ENCODE measurements around the gene NTN5.
"Not testable (repeated sequence)": the region's sequence is repeated elsewhere in the genome, so short reads cannot be mapped to it uniquely, and the experiment has no call there.

Gene NTN5

DNA sequence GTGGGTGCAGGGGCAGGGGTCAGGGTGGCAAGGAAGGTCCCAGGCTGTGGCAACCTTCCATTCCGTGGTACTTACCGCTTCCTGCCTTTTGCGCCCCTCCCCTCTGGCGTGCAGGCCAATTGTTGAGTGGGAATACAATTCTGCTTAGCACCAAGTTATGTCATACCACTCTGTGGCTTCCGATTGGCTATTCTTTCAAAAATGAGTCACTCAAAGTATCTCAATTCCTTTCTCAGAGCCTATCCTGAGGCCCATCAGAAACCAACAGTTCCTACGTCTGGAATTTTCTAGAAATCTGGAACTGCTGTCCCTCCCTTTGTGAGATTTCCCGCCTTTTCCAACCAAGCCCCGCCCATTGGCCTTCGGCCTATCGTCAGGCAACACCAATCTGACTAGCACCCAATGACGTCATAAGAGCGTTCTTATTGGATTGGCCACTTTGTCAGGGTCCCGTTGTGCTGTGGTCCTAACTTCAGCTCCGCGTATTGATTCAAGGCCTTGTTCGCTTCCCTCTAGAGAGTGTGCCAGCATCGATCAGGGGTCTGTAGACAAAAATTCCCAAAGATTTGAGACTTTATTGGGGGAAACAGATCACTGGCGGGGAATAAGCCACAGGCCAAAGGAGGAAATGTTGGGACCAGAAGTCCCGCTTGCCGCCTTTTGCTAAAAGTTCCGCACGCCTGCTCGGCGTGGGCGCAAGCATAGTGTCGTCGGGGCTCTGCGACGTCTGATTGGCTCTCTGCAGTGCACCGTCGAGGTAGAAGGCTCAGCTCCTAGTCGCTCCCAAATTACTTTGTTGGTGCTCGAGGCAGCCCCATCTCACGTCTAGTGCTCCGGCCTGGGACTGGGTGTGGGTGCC lies 11.7 kb downstream of the NTN5 start:
- Histone ChIP-seq H3K9me3 (ENCODE audit: control insufficient read depth, low read length) (no peaks in the 10 kb centered on the region), H3K27me3 (replicated peaks; ENCODE audit: control insufficient read depth, insufficient read depth, low read length, poor library complexity, severe bottlenecking) (no peaks in the 10 kb centered on the region), H3K4me3 (ENCODE audit: insufficient read depth, low read depth, low read length, poor library complexity, severe bottlenecking) (peak overlapping the region; percentile 10), H3K4me1 (ENCODE audit: control insufficient read depth, insufficient read depth, low read length, poor library complexity, severe bottlenecking) (peaks cover 4% of the 10 kb centered on the region), H3K27ac (ENCODE audit: insufficient read depth, low read length, poor library complexity, severe bottlenecking) (peak overlapping the region; percentile 39), H3K36me3 (ENCODE audit: control insufficient read depth, insufficient read depth, low read length) (no peaks in the 10 kb centered on the region)
- peak; percentile 51 to 74 (median 62) for DNase-seq

DNA sequence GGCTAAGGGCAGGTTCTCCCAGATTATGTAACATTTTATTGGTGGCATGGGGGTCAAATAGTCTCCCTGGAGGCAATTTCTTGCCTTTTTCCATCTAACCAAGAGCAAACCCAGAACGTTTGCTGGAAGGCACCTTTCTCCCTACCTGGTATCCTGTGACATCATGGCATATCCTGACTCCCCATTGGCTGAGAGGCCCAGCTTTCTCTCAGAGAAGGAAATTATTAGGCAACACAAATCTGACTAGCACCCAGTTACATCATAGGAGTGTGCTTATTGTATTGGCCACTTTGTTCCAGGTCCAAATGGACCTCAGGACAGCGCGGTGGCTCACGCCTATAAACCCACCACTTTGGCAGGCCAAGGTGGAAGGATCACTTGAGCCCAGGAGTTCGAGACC lies 13.0 kb downstream of the NTN5 start:
- no peak overlapping the region for H3K27ac ChIP-seq (ENCODE audit: insufficient read depth, low read length, poor library complexity, severe bottlenecking)
- H3K4me1 ChIP-seq (ENCODE audit: control insufficient read depth, insufficient read depth, low read length, poor library complexity, severe bottlenecking), result peaks cover 4% of the 10 kb centered on the region
- H3K36me3 ChIP-seq (ENCODE audit: control insufficient read depth, insufficient read depth, low read length), result no peaks in the 10 kb centered on the region
- H3K9me3 ChIP-seq (ENCODE audit: control insufficient read depth, low read length), result no peaks in the 10 kb centered on the region
- H3K27me3 ChIP-seq (replicated peaks; ENCODE audit: control insufficient read depth, insufficient read depth, low read length, poor library complexity, severe bottlenecking), result no peaks in the 10 kb centered on the region
- no peak for DNase-seq
- H3K4me3 ChIP-seq (ENCODE audit: insufficient read depth, low read depth, low read length, poor library complexity, severe bottlenecking), result no peak overlapping the region

DNA sequence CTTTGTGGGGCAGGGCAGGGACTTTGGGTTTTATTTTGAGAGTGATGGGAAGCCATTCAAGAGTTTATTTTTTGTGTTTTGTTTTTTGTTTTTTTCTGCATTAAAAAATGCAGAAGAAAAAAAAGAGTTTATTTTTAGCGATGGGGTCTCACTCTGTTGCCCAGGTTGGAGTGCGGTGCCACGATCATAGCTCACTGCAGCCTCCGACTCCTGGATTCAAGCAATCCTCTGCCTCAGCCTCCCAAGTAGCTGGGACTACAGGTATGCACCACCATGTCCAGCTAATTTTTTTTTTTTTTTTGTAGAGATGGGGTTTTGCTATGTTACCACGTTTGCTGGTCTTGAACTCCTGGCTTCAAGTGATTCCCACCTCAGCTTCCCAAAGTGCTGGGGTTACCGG lies 14.3 kb downstream of the NTN5 start:
- Histone ChIP-seq H3K36me3 (ENCODE audit: control insufficient read depth, insufficient read depth, low read length) (no peaks in the 10 kb centered on the region), H3K4me3 (ENCODE audit: insufficient read depth, low read depth, low read length, poor library complexity, severe bottlenecking) (no peak overlapping the region), H3K27ac (ENCODE audit: insufficient read depth, low read length, poor library complexity, severe bottlenecking) (no peak overlapping the region), H3K27me3 (replicated peaks; ENCODE audit: control insufficient read depth, insufficient read depth, low read length, poor library complexity, severe bottlenecking) (no peaks in the 10 kb centered on the region), H3K4me1 (ENCODE audit: control insufficient read depth, insufficient read depth, low read length, poor library complexity, severe bottlenecking) (peaks cover 4% of the 10 kb centered on the region), H3K9me3 (ENCODE audit: control insufficient read depth, low read length) (no peaks in the 10 kb centered on the region)
- DNase-seq, result no peak

DNA sequence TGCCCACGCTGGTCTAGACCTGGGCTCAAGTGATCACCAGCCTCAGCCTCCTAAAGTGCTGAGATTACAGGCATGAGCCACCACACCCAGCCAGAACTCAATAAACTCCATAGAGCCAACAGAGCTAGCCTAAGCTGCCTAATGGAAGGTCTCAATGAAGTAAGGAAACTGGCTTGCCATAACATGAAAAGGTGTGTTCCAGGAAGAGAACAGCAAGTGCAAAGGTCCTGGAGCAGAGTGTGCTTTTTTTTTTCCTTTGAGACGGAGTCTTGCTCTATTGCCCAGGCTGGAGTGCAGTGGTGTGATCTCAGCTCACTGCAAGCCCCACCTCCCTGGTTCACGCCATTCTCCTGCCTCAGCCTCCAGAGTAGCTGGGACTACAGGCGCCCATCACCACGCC lies 15.0 kb downstream of the NTN5 start:
- H3K36me3 ChIP-seq (ENCODE audit: control insufficient read depth, insufficient read depth, low read length); H3K27ac ChIP-seq (ENCODE audit: insufficient read depth, low read length, poor library complexity, severe bottlenecking); H3K9me3 ChIP-seq (ENCODE audit: control insufficient read depth, low read length); H3K4me3 ChIP-seq (ENCODE audit: insufficient read depth, low read depth, low read length, poor library complexity, severe bottlenecking); DNase-seq; H3K27me3 ChIP-seq (replicated peaks; ENCODE audit: control insufficient read depth, insufficient read depth, low read length, poor library complexity, severe bottlenecking); H3K4me1 ChIP-seq (ENCODE audit: control insufficient read depth, insufficient read depth, low read length, poor library complexity, severe bottlenecking): not testable (repeated sequence)

DNA sequence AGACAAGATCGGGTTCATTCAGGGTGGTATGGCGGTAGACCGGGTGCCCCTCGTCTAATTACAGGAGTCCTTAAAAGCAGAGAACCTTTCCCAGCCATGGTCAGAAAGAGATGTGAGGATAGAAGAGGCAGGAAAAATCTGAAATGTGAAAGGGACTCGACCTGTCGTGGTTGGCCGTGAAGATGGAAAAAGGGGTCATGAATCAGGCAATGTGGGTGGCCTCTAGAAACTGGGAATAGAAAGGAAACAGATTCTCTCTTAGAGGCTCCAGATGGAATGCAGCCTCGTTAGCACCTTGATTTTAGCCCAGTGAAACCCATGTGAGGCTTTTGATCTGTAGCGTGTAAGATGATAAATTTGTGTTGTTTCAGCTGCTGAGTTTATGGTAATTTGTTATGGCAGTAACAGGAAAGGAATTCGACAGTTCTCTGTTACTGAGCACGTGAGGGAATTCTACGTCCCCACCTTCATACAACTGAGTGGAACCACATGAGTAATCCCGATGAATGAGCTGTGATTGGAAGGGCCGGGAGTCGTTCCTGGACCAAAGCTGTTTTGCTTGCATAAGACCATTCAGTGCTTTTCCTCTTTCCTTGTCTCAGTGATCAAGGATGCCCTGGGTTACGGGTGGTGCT lies 15.9 kb downstream of the NTN5 start:
- Histone ChIP-seq H3K27me3 (replicated peaks; ENCODE audit: control insufficient read depth, insufficient read depth, low read length, poor library complexity, severe bottlenecking) (no peaks in the 10 kb centered on the region), H3K36me3 (ENCODE audit: control insufficient read depth, insufficient read depth, low read length) (no peaks in the 10 kb centered on the region), H3K9me3 (ENCODE audit: control insufficient read depth, low read length) (no peaks in the 10 kb centered on the region), H3K4me1 (ENCODE audit: control insufficient read depth, insufficient read depth, low read length, poor library complexity, severe bottlenecking) (peaks cover 4% of the 10 kb centered on the region), H3K4me3 (ENCODE audit: insufficient read depth, low read depth, low read length, poor library complexity, severe bottlenecking) (no peak overlapping the region), H3K27ac (ENCODE audit: insufficient read depth, low read length, poor library complexity, severe bottlenecking) (no peak overlapping the region)
- DNase-seq, result no peak

DNA sequence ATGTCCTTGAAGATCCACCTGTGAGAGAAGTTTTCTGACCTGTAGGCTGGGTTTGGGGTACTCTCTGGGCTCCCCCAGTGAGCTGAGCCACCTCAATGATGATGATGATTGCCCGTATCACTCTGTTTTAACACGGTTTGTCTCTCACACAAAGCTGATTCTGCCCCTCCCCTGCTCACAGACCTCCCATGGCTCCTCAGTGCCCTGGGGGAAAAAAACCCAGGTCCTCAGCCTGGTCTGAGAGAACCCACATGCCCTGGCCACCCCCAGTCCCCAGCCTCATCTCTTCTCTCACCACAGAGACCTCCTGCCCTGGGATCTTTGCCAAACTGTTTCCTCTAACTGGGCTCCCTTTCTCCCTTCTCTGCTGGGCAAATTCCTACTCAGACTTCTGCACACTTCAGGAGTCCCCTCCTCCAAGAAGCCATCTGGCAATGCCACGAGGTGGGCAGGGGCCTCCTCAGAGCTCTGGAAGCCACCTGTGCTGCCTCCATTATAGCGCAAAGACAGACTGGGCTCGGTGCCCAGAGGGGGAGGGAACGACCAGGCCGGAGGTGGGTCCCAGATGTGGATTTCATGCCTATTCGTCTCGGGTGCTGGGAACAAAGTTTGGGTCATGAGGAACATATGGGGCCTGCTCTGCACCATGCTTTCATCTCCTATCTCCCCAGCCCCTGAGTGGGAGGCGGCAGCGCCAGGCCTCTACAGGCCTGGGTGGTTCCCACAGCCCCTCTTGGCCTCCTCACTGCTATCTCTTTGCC lies 18.3 kb downstream of the NTN5 start:
- H3K27me3 ChIP-seq (replicated peaks; ENCODE audit: control insufficient read depth, insufficient read depth, low read length, poor library complexity, severe bottlenecking), result no peaks in the 10 kb centered on the region

DNA sequence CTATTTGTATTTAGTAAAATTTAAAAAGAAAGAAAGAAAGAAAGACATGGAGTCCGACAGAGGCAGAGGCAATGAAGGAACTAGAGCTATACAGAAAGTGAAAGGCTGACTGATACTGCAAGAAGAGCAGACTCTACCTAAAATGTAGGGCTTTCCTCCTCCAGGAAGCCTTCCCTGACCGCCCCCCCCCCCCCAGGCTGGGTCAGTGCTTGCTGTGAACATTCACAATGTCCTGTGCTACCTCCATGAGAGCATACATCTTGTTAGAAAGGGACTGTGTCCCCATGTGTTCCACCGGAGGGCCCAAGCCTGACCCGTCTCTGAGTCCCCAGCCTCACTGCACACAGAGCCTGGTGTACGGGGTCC lies 21.2 kb downstream of the NTN5 start:
- Histone ChIP-seq H3K27ac (ENCODE audit: insufficient read depth, low read length, poor library complexity, severe bottlenecking) (no peak overlapping the region), H3K36me3 (ENCODE audit: control insufficient read depth, insufficient read depth, low read length) (no peaks in the 10 kb centered on the region), H3K4me1 (ENCODE audit: control insufficient read depth, insufficient read depth, low read length, poor library complexity, severe bottlenecking) (peaks cover 6% of the 10 kb centered on the region), H3K27me3 (replicated peaks; ENCODE audit: control insufficient read depth, insufficient read depth, low read length, poor library complexity, severe bottlenecking) (no peaks in the 10 kb centered on the region), H3K9me3 (ENCODE audit: control insufficient read depth, low read length) (no peaks in the 10 kb centered on the region), H3K4me3 (ENCODE audit: insufficient read depth, low read depth, low read length, poor library complexity, severe bottlenecking) (no peak overlapping the region)
- DNase-seq, result no peak

More for the DNA sequence above, 18.3 kb downstream of the NTN5 start:
- H3K27ac ChIP-seq (ENCODE audit: insufficient read depth, low read length, poor library complexity, severe bottlenecking), result no peak overlapping the region
- H3K36me3 ChIP-seq (ENCODE audit: control insufficient read depth, insufficient read depth, low read length), result no peaks in the 10 kb centered on the region
- no peaks in the 10 kb centered on the region for H3K4me1 ChIP-seq (ENCODE audit: control insufficient read depth, insufficient read depth, low read length, poor library complexity, severe bottlenecking)
- H3K9me3 ChIP-seq (ENCODE audit: control insufficient read depth, low read length), result no peaks in the 10 kb centered on the region
- DNase-seq, result no peak
- no peak overlapping the region for H3K4me3 ChIP-seq (ENCODE audit: insufficient read depth, low read depth, low read length, poor library complexity, severe bottlenecking)

DNA sequence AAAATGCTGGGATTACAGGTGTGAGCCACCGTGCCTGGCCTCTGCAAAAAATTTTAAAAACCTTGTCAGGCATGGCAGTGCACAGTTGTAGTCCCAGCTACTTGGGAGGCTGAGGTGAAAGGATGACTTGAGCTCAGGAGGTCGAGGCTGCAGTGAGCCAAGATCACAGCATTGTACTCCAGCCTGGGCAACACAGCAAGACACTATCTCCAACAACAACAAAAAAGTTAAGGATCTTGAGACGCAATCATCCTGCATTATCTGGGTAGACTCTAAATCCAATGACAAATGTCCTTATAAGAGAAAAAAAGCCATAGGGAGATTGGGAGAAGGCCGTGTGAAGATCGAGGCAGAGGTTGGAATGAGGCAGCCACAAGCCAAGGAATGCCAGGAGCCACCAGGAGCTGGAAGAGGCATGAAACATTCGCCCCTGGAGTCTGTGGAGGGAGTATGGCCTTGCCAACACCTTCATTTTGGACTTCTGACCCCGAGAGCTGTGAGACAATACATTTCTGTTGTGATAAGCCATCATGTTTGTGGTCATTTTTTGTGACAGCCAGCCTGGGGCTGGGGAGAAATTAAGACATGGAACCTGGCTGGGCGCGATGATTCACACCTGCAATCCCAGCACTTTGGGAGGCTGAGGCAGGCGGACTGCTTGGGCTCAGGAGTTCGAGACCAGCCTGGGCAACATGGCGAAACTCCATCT lies 21.7 kb downstream of the NTN5 start:
- Histone ChIP-seq H3K4me1 (ENCODE audit: control insufficient read depth, insufficient read depth, low read length, poor library complexity, severe bottlenecking) (peaks cover 9% of the 10 kb centered on the region), H3K4me3 (ENCODE audit: insufficient read depth, low read depth, low read length, poor library complexity, severe bottlenecking) (no peak overlapping the region), H3K9me3 (ENCODE audit: control insufficient read depth, low read length) (no peaks in the 10 kb centered on the region), H3K27ac (ENCODE audit: insufficient read depth, low read length, poor library complexity, severe bottlenecking) (no peak overlapping the region), H3K36me3 (ENCODE audit: control insufficient read depth, insufficient read depth, low read length) (no peaks in the 10 kb centered on the region), H3K27me3 (replicated peaks; ENCODE audit: control insufficient read depth, insufficient read depth, low read length, poor library complexity, severe bottlenecking) (no peaks in the 10 kb centered on the region)
- DNase-seq, result no peak

DNA sequence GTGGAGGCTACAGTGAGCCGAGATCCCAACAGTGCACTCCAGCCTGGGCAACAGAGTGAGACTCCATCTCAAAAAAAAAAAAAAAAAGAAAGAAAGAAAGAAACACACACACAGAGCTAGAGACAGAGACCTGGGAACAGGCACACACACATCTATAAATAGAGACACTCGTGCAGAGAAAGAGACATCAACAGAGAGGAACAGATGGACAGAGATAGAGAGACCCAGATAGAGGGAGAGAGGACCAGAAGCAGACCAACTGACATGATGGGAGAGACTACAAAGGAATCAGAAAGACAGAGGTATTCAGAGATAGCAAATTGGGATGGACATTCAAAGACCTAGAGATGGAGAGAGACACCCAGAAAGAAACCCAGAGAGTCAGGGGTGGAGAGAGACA lies 24.7 kb downstream of the NTN5 start:
- Histone ChIP-seq H3K9me3 (ENCODE audit: control insufficient read depth, low read length) (no peaks in the 10 kb centered on the region), H3K27ac (ENCODE audit: insufficient read depth, low read length, poor library complexity, severe bottlenecking) (no peak overlapping the region), H3K4me1 (ENCODE audit: control insufficient read depth, insufficient read depth, low read length, poor library complexity, severe bottlenecking) (peaks cover 26% of the 10 kb centered on the region), H3K27me3 (replicated peaks; ENCODE audit: control insufficient read depth, insufficient read depth, low read length, poor library complexity, severe bottlenecking) (no peaks in the 10 kb centered on the region), H3K4me3 (ENCODE audit: insufficient read depth, low read depth, low read length, poor library complexity, severe bottlenecking) (no peak overlapping the region), H3K36me3 (ENCODE audit: control insufficient read depth, insufficient read depth, low read length) (no peaks in the 10 kb centered on the region)
- DNase-seq, result no peak

Data from effector memory CD4-positive, alpha-beta T cell (primary cell).